ENCODE results near the gene EVA1C.

The EVA1C gene

DNA sequence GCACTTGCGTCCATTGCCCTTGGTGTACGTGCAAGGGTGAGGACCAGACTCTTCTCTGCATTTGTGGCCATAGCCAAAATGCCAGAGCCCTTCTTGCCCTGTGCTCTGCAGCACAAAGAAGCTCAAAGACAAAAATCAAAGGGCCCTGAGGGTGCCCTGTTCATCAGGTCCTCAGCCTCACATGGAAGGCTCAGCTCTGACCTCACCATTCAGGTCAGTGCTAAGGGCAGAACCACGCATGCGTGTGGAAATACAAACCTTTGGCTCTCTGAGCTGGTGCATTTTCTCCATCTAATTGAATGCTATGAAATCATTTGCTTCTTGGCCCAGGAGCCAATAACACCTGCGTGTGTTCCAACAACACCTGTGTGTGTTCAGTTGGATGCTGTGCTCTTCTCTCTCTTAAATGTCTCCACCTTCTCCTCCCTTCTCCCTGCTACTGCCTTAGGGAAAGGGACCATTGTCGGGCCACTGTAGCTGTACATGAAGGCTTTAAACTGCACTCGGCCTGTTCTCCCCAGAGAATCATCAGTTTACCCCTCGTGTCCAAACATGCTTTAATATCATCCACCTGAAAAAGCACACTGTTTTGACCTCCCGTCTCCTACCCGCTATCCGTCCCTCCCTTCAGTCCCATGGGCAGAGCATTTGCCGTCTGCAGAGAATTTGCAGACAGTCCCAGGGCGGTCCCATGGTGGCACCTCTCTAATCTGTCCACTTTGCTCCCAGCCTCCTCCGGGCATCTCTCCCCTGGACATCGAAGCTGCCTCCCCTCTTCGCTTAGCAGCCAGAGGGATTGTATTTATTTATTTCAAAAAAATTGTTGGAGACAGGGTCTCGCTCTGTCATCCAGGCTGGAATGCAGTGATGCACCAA is 60.6 kb downstream of the EVA1C start:
- H3K4me1 ChIP-seq: peaks cover 0 to 20% (median 11%) of the 10 kb centered on the region in 10 experiments; a peak in 14 of 20 replicates
- TF ChIP-seq Cebpa-rat (IDR thresholded peaks at IDR 0.05): no peak
- H3K4me2 ChIP-seq: no peak overlapping the region
- H3K36me3 ChIP-seq: no peaks in the 10 kb centered on the region
- no peak overlapping the region for H3K9ac ChIP-seq
- H3K4me3 ChIP-seq: no peak overlapping the region
- peaks cover 0 to 6% (median 0%) of the 10 kb centered on the region in 11 experiments; a peak in 1 of 22 replicates for H4K20me1 ChIP-seq
- H3K9me3 ChIP-seq (replicated peaks in 1 of 11): no peaks in the 10 kb centered on the region
- no peak overlapping the region for H3K27ac ChIP-seq
- no peaks in the 10 kb centered on the region for H3K27me3 ChIP-seq

DNA sequence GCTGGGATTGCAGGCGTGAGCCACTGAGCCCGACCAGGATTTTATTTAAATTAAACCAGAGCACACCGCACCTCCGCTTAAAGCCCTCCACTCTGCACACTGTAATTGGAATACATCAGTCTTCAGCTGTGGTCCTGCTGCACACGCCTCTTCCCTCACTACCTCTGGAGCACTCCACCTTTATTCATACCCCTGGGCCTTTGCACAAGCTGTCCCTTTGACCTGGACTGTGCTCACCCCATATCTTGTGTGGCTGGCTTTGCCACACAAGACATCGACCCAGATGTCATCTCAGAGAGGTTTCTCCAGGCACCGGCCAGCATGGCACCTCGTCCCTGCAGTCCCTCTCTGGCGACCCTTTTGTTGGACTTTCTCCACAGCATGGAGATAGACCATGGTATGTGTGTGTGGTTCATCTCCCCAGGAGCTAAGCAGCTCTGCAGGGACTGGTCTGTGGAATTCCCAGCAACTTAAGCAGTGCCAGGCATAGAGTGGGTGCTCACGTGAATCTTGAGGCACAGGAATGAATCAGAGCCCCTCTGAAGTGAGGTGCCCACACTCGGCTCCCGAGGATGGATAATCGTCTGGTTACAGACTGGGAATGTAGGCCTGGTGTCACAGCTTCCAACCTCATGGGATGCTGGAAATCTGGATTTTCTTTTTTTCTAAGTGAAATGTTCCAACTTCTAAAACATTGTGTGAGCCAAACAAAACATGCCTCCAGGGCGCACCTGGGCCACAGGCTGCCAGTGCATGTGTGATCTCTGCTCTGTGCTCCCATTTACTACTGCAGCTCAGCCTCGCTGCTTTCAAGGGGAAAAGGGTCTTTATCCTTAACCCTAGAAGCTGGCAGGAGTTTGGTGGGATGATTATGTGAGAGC is 61.9 kb downstream of the EVA1C start:
- H3K9me3 ChIP-seq (replicated peaks in 1 of 11): no peaks in the 10 kb centered on the region
- no peaks in the 10 kb centered on the region for H3K27me3 ChIP-seq
- no peak for TF ChIP-seq Cebpa-rat (IDR thresholded peaks at IDR 0.05)
- H3K27ac ChIP-seq: no peak overlapping the region
- H4K20me1 ChIP-seq: peaks cover 0 to 6% (median 0%) of the 10 kb centered on the region in 11 experiments; a peak in 1 of 22 replicates
- peaks cover 0 to 30% (median 14%) of the 10 kb centered on the region in 10 experiments; a peak in 14 of 20 replicates for H3K4me1 ChIP-seq
- no peak overlapping the region for H3K4me3 ChIP-seq
- H3K4me2 ChIP-seq: no peak overlapping the region
- no peaks in the 10 kb centered on the region for H3K36me3 ChIP-seq
- no peak overlapping the region for H3K9ac ChIP-seq

DNA sequence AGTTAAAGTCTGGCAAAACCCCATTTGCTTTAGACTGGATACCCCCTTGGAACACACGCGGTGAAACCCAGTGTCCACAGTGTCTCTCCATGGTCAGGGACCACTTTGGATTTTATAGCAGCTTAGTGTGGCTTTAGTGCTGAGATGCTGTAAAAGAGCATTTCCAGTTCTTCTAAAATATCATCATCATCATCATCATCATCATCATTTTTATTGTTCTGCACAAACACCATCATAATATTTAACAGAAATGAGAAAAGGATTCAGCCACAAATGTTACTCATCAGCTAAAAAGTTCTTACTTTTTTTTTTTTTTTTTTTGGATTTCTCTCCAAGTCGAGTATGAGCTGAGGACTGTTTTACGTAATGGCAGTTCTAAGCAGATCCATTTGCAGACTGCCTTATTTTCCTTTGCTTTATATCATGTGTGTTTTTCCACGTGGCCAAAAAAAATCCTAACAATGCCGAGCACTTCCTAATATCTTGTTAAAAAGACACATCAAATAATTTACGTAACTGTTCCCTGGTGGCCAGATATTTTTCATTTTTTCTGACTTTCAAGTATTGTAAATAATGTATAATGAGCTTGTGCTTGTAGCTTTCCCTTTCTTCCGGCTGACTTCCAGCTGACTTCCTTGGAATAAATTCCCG is 62.8 kb downstream of the EVA1C start:
- no peaks in the 10 kb centered on the region for H3K9me3 ChIP-seq (replicated peaks in 1 of 11)
- no peaks in the 10 kb centered on the region for H3K27me3 ChIP-seq
- peaks cover 0 to 6% (median 0%) of the 10 kb centered on the region in 11 experiments; a peak in 1 of 22 replicates for H4K20me1 ChIP-seq
- H3K4me1 ChIP-seq: peaks cover 0 to 30% (median 15%) of the 10 kb centered on the region in 10 experiments; a peak in 14 of 20 replicates
- TF ChIP-seq Cebpa-rat (IDR thresholded peaks at IDR 0.05): no peak
- no peak overlapping the region for H3K4me3 ChIP-seq
- H3K27ac ChIP-seq: no peak overlapping the region
- no peak overlapping the region for H3K9ac ChIP-seq
- no peaks in the 10 kb centered on the region for H3K36me3 ChIP-seq
- H3K4me2 ChIP-seq: no peak overlapping the region

DNA sequence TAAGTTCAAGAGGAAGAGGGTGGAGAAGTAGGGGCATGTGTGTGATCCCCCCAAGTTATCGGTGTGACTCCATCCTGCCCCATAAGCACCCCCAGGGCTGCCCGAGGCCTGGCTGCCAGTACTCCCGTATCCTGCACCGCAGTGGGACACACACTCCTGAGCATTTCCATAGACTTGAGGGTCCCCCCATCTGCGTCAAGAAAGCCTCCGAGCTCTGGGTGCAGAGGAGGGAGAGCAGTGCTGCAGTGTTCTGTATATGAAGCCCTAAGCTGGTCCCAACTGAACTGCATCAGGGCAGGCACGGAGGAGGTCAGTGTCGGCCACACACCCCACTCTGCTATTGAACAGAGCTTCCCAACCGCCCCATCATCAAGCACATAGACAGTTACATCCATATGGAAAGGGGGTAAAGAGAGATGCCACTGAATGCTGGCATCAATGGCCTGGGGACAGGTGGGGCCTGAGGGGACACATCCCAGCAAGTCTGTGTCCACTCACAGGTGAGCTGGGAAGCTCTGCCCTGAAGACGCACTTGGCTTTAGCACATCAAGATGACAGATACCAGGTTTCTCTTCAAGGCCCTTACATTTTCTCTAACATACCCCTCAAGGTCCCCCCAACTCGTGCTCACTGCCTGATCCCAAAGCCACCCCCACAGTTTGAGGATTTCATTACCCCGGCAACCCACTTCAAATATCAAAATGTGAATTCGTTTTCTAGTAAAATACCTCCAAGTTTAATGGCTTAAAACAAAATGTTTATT is 64.3 kb downstream of the EVA1C start:
- Histone ChIP-seq H3K27ac (peak overlapping the region in 3 of 11 experiments; percentile 45 to 70 (median 47); a peak in 6 of 22 replicates), H3K4me1 (peaks cover 0 to 30% (median 15%) of the 10 kb centered on the region in 10 experiments; a peak in 14 of 20 replicates), H3K4me3 (no peak overlapping the region), H3K27me3 (no peaks in the 10 kb centered on the region), H3K9me3 (replicated peaks in 1 of 11) (no peaks in the 10 kb centered on the region), H3K9ac (peak overlapping the region in 1 of 11 experiments; percentile 38; a peak in 1 of 22 replicates), H3K36me3 (no peaks in the 10 kb centered on the region), H4K20me1 (peaks cover 0 to 6% (median 0%) of the 10 kb centered on the region in 11 experiments; a peak in 1 of 22 replicates), H3K4me2 (peak overlapping the region in 9 of 11 experiments; percentile 35 to 67 (median 58); a peak in 16 of 22 replicates)
- no peak for TF ChIP-seq Cebpa-rat (IDR thresholded peaks at IDR 0.05)

DNA sequence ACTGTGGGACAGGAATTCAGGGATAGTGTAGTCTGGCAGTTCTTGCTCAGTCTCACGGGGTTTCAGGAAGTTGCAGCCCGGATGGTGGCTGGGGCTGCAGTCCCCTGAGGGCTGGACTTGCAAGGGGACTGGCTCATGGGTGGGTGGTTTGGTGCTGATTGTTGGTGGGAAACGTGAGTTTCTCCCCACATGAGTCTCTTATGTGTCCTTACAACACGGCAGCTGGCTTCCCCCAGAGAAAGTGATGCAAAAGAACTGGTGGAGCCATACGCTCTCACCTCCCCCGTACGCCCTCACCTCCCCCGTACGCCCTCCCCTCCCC is 64.9 kb downstream of the EVA1C start:
- Histone ChIP-seq H4K20me1 (peaks cover 0 to 6% (median 0%) of the 10 kb centered on the region in 11 experiments; a peak in 1 of 22 replicates), H3K27ac (peak overlapping the region in 3 of 11 experiments; percentile 45 to 70 (median 47); a peak in 6 of 22 replicates), H3K27me3 (no peaks in the 10 kb centered on the region), H3K4me2 (peak overlapping the region in 9 of 11 experiments; percentile 35 to 67 (median 58); a peak in 16 of 22 replicates), H3K36me3 (no peaks in the 10 kb centered on the region), H3K4me3 (no peak overlapping the region), H3K4me1 (peaks cover 0 to 30% (median 15%) of the 10 kb centered on the region in 10 experiments; a peak in 14 of 20 replicates), H3K9ac (no peak overlapping the region), H3K9me3 (replicated peaks in 1 of 11) (no peaks in the 10 kb centered on the region)
- peak in 2 of 11 experiments; percentile 17 to 43; a peak in 1 of 22 replicates for TF ChIP-seq Cebpa-rat (IDR thresholded peaks at IDR 0.05)

DNA sequence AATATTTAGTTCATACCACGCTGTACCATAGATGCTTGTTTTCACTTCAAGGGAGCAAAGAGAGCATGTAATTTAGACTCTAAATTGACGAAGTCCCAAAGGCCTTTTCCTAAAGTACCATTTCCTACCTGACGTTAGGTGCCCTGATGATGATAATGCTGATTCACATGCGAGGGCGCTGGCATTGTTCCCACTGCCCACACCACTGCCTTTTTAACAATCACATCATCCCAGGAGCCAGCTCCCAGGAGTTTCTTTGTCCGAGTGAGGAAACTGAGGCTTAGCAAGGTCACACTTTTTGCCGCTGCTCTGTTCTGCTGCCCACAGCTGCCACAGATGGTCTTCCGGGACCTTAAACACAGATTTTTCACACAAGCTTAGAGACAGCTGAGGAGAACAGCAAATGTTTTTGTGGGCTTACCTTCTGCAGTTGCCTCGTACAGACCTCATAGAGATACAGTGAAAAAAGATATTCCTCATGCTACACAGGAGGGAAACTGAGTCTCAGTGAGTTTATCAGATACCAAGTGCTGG is 69.4 kb downstream of the EVA1C start:
- H4K20me1 ChIP-seq: no peaks in the 10 kb centered on the region
- H3K4me3 ChIP-seq: no peak overlapping the region
- H3K27me3 ChIP-seq: no peaks in the 10 kb centered on the region
- TF ChIP-seq Cebpa-rat (IDR thresholded peaks at IDR 0.05): no peak
- H3K4me1 ChIP-seq: peaks cover 0 to 18% (median 9%) of the 10 kb centered on the region in 10 experiments; a peak in 16 of 20 replicates
- H3K4me2 ChIP-seq: peak overlapping the region in 1 of 11 experiments; percentile 8; a peak in 1 of 22 replicates
- H3K27ac ChIP-seq: no peak overlapping the region
- H3K36me3 ChIP-seq: no peaks in the 10 kb centered on the region
- no peaks in the 10 kb centered on the region for H3K9me3 ChIP-seq (replicated peaks in 1 of 11)
- H3K9ac ChIP-seq: no peak overlapping the region

DNA sequence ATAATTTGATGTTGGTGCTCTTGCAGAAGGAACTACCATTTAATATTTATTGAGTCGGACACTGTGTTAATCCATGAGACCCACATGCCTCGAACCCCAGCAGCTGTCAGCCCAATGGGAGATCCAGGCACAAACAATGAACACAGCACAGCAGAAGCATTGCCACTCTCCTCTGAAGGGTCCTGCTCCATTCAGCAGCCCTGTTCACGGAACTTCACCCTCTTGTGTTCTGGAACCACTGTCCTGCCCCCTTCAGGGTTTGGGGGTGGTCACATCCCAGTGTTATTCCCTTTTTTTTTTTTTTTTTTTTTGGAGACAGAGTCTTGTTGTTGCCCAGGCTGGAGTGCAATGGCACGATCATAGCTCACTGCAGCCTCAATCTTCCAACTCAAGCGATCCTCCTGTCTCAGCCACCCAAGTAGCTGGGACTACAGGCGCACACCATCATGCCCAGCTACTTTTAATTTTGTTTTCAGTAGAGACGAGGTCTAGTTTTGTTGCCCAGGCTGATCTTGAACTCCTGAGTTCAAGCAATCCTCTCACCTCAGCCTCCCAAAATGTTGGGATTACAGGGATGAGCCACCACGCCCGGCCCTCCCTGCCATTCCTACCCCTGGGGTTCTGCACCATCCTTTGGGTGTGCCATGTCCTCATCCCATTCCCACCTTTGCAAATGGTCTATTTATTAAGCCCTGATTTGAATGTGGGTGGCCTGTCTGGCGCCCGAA is 70.2 kb downstream of the EVA1C start:
- Histone ChIP-seq H3K9ac (no peak overlapping the region), H3K27ac (no peak overlapping the region), H3K4me3 (no peak overlapping the region), H3K4me1 (peaks cover 0 to 14% (median 6%) of the 10 kb centered on the region in 10 experiments; a peak in 7 of 20 replicates), H3K4me2 (no peak overlapping the region), H3K9me3 (replicated peaks in 1 of 11) (no peaks in the 10 kb centered on the region), H3K36me3 (no peaks in the 10 kb centered on the region), H4K20me1 (no peaks in the 10 kb centered on the region), H3K27me3 (no peaks in the 10 kb centered on the region)
- no peak for TF ChIP-seq Cebpa-rat (IDR thresholded peaks at IDR 0.05)

Data from BLaER1 treated with 17β-estradiol and CSF1 and Interleukin-3, amounts not matched to agents 10 nM and 100 nM (cell line).